Pancreas (tissue), 10 donors: ENCODE results near the gene C10orf105. TPM values are rescaled to one million over a fixed set of nuclear protein-coding genes. Genes with fewer than 3 reads are reported as not detected.

Experiments used
- ATAC-seq, 4 donors: fragments of 200-7000 bp; cut with Tn5 transposase; one replicate each; pipeline versions ENCODE4 v1.8.0 to v1.9.1; 2020; ENCODE audit warnings: mild to moderate bottlenecking in 4 of 4, moderate library complexity in 4 of 4
- DNase-seq, 6 donors: peaks; one replicate each; pipeline ENCODE4 v3.0.0-alpha.2; 2020
- FAIRE-seq: peaks from 2 replicates; lab custom pipeline; 2012; peaks lifted over from hg19 to GRCh38; lab: Jason Lieb, UNC
- H3K27ac ChIP-seq, 4 donors: fragments of 200-600 bp; sonication (generic); 1 replicate in 3 of 4; 2 replicates in 1 of 4; pipeline versions ENCODE4 v1.5.0 to v1.8.0; 2020
- H3K27me3 ChIP-seq, 4 donors: fragments of 200-600 bp; one replicate each; pipeline ENCODE4 v1.8.0; 2021
- H3K36me3 ChIP-seq, 3 donors: fragments of 200-600 bp; sonication (generic) in 1 of 3; one replicate each; pipeline versions ENCODE4 v1.5.0 to v1.8.0; 2020 to 2021
- H3K4me1 ChIP-seq, 3 donors: fragments of 200-600 bp; one replicate each; pipeline ENCODE4 v1.8.0; 2021
- H3K4me3 ChIP-seq, 4 donors: fragments of 200-600 bp; sonication (generic) in 2 of 4; one replicate each; pipeline versions ENCODE4 v1.5.0 to v1.8.0; 2020 to 2021
- H3K9me3 ChIP-seq, 4 donors: fragments of 200-600 bp; one replicate each; pipeline ENCODE4 v1.8.0; 2021
- CTCF ChIP-seq, 4 donors: fragments of 200-600 bp; sonication (generic) in 3 of 4; IDR thresholded peaks; one replicate each; pipeline versions ENCODE4 v1.5.0 to v1.8.0; 2021; ENCODE audit warnings: antibody characterized with exemption in 4 of 4
- WGBS, 2 donors: extraction: QIAGEN DNeasy Blood & Tissue Kit; methylation state at CpG; one replicate each; pipeline ENCODE4 v1.1.7; 2013; 5-methylcytosine and 5-hydroxymethylcytosine counted together
- intact Hi-C, 3 donors: fragments of 100-400 bp; cut with DNase I; formaldehyde crosslinking; loops; one replicate each; pipeline versions ENCODE4 v1.11.1 to v1.14.2; 2022
- polyA plus RNA-seq, 2 donors: library from polyadenylated mRNA; stranded (reverse); fragments of 200-250 nt; gene quantifications; one replicate each; pipeline ENCODE4 v1.2.3, GENCODE V29; 2013
- total RNA-seq, 6 donors: library from RNA; stranded (reverse); fragmentation: NEBNext Ultra II Directional in 4 of 6; extraction: Animal tissue kit (Norgen Biotek cat#: 25700) in 4 of 6; gene quantifications; one replicate each; pipeline versions ENCODE4 v1.2.1 to v1.2.4, GENCODE V29; 2021 to 2023
- donor health status: healthy with polysubstance abuse.
- donor health status: DM: no; HTN: no; CAD: no; lungs with moderate emphysema.
- donor health status: DM: no; HTN: no; CAD: no.
- donor health status: control.
- donor health status: control.
- donor health status: Bipolar disorder and iron deficiency.
- donor health status: DM: yes; HTN: yes; CAD: no.
- donor health status: DM: no; HTN: no; CAD: no.
- donor health status: DM: no; HTN: no; CAD: no.
- donor health status: DM: yes; HTN: yes; CAD: no.

C10orf105 gene
- total RNA-seq (under 1 TPM in 1 of 6 donors, not detected in 5; 0.06 TPM), polyA plus RNA-seq (under 1 TPM; 0.08 to 0.14 TPM)

GRCh38 chr10:71719464-71720201 lies at the start of gene C10orf105:
Gene C10orf105, minus strand, starts transcription at chr10:71719778. Its CDS starts 3,441 bp downstream, at chr10:71716337.
- ATAC-seq (no peak), DNase-seq (no peak), FAIRE-seq (no peak)
- intact Hi-C loops: loop anchor here in 1 of 3 donors (10.0 kb wide), 1 partner anchor 335 kb away; no protein-coding TSS in a partner anchor
- H3K27ac ChIP-seq: no peak within 1 kb of the TSS
- no peaks in the 10 kb centered on the region for H3K27me3 ChIP-seq
- no peaks in the 10 kb centered on the region for H3K36me3 ChIP-seq
- H3K4me3 ChIP-seq: no peak within 1 kb of the TSS
- TF ChIP-seq CTCF (IDR thresholded peaks at IDR 0.05): no peak
- WGBS, 2 donors: 80 to 88% methylated on average over 14 of the region's 14 CpGs
- peaks cover 0 to 2% (median 0%) of the 10 kb centered on the region in 3 donors for H3K4me1 ChIP-seq
- H3K9me3 ChIP-seq: no peaks in the 10 kb centered on the region

- WGBS, 2 donors: 60 to 61% methylated on average over 10 of the region's 10 CpGs
- no peaks in the 10 kb centered on the region for H3K9me3 ChIP-seq
- no peak for TF ChIP-seq CTCF (IDR thresholded peaks at IDR 0.05)
- no peak for FAIRE-seq
- H3K27me3 ChIP-seq: no peaks in the 10 kb centered on the region
- DNase-seq: peak in 1 of 6 donors; percentile 52
- no peak overlapping the region for H3K4me3 ChIP-seq
- no peaks in the 10 kb centered on the region for H3K36me3 ChIP-seq
- no peak for ATAC-seq
- peaks cover 0 to 22% (median 5%) of the 10 kb centered on the region in 3 donors for H3K4me1 ChIP-seq
- peak overlapping the region in 3 of 4 donors; percentile 35 to 62 (median 56) for H3K27ac ChIP-seq
- intact Hi-C loops: no loop called here
Measured at GRCh38 chr10:71767420-71768035, 48.0 kb upstream of the C10orf105 start.

- FAIRE-seq: no peak
- intact Hi-C loops: no loop called here
- TF ChIP-seq CTCF (IDR thresholded peaks at IDR 0.05): no peak
- Histone ChIP-seq H3K27ac (peak overlapping the region in 3 of 4 donors; percentile 35 to 62 (median 56)), H3K4me3 (no peak overlapping the region), H3K27me3 (no peaks in the 10 kb centered on the region), H3K4me1 (peaks cover 0 to 22% (median 4%) of the 10 kb centered on the region in 3 donors), H3K9me3 (no peaks in the 10 kb centered on the region), H3K36me3 (no peaks in the 10 kb centered on the region)
- peak; percentile 35 to 58 (median 44) for ATAC-seq
- DNase-seq: peak in 3 of 6 donors; percentile 21 to 51 (median 39)
- 59 to 62% methylated on average over 10 of the region's 10 CpGs for WGBS, 2 donors
Measured at GRCh38 chr10:71766717-71767419, 47.3 kb upstream of the C10orf105 start.

- 77 to 81% methylated on average over 22 of the region's 22 CpGs for WGBS, 2 donors
- H3K9me3 ChIP-seq: no peaks in the 10 kb centered on the region
- H3K36me3 ChIP-seq: no peaks in the 10 kb centered on the region
- no peaks in the 10 kb centered on the region for H3K27me3 ChIP-seq
- H3K4me3 ChIP-seq: no peak overlapping the region
- no peak for TF ChIP-seq CTCF (IDR thresholded peaks at IDR 0.05)
- FAIRE-seq (no peak), DNase-seq (peak in 1 of 6 donors; percentile 62), ATAC-seq (no peak)
- peaks cover 0 to 22% (median 0%) of the 10 kb centered on the region in 3 donors for H3K4me1 ChIP-seq
- peak overlapping the region in 3 of 4 donors; percentile 35 to 62 (median 49) for H3K27ac ChIP-seq
- intact Hi-C loops: no loop called here
Measured at GRCh38 chr10:71765906-71766716, 46.5 kb upstream of the C10orf105 start.
